ENCODE measurements around the gene SSH2. TPM values are rescaled to one million over a fixed set of nuclear protein-coding genes. Genes with fewer than 3 reads are reported as not detected.

SSH2 gene
- polyA plus RNA-seq, 1 of the 3 experiments (the other 2 are of a cell fraction) = 8.8 TPM

DNA sequence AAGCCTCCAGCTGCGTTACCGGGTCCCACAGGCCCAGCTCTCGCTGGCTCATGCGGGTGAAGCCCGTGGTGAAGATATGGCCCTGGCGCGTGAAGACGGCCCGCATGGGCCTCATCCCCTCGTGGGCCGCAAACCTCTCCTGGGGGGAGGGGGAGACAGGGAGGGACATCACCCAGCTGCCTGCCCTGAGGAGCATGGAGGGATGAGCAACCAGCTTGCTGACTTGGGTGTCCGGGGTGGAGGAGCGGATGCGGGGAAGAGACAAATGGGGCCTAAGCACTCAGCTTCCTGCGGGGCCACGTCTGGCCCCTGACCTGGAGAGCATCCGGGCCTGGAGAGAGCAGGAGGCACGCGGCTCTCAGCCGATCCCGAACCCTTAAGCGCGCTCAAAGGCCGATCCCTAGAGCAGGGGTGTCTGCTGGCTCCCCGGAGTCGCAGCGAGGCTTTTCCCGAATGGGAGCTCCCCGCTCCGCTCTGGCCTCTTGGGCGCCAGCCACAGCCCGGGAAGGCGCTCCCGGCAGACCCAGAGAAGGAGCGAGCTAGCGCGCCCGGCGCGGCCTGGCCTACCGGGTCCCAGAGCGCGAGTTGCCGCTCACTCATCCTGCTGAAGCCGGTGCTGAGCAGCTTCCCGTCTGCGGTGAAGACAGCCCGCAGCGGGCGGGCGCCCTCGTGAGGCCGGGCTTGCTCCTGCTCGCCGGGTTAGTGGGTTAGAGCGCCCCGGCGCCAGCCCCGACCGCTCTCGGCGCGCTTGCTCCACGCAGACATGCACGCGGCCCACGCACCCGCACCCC, 312.4 kb downstream of the SSH2 start:
- H3K9me3 ChIP-seq = no peaks in the 10 kb centered on the region
- 89% methylated on average over 43 of the region's 68 CpGs for WGBS (ENCODE audit: low lambda C conversion rate)
- H2AFZ ChIP-seq (ENCODE audit: low read depth) = no peak overlapping the region
- H3K27ac ChIP-seq (ENCODE audit: low read depth in 2 of 2, low read length in 1 of 2) = no peak overlapping the region; a peak in 1 of 4 replicates
- no peaks in the 10 kb centered on the region for H4K20me1 ChIP-seq (ENCODE audit: insufficient read depth)
- DNase-seq = no peak
- H3K4me1 ChIP-seq (ENCODE audit: control insufficient read depth in 1 of 2, insufficient read depth in 2 of 2, low read depth in 1 of 2, low read length in 1 of 2) = peaks cover 20 to 44% of the 10 kb centered on the region in 2 experiments; a peak in 3 of 4 replicates
- H3K4me2 ChIP-seq = no peak overlapping the region
- no peaks in the 10 kb centered on the region for H3K27me3 ChIP-seq (ENCODE audit: insufficient read depth)
- H3K79me2 ChIP-seq (ENCODE audit: insufficient read depth) = no peaks in the 10 kb centered on the region
- H3K36me3 ChIP-seq (replicated peaks in 1 of 2; ENCODE audit: control insufficient read depth in 1 of 2, insufficient read depth in 2 of 2, low read length in 1 of 2) = peaks cover 0 to 16% of the 10 kb centered on the region in 2 experiments
- TF ChIP-seq, protein P1, sequence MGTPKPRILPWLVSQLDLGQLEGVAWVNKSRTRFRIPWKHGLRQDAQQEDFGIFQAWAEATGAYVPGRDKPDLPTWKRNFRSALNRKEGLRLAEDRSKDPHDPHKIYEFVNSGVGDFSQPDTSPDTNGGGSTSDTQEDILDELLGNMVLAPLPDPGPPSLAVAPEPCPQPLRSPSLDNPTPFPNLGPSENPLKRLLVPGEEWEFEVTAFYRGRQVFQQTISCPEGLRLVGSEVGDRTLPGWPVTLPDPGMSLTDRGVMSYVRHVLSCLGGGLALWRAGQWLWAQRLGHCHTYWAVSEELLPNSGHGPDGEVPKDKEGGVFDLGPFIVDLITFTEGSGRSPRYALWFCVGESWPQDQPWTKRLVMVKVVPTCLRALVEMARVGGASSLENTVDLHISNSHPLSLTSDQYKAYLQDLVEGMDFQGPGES (IDR thresholded peaks at IDR 0.05; ENCODE audit: low read depth, low read length) = no peak
- TF ChIP-seq TCF12 (IDR thresholded peaks at IDR 0.05) (no peak), NRF1 (IDR thresholded peaks at IDR 0.05; ENCODE audit: low read depth, low read length) (no peak), RXRA (IDR thresholded peaks at IDR 0.05; ENCODE audit: borderline replicate concordance, low read depth) (no peak), JUND (IDR thresholded peaks at IDR 0.05) (no peak), TEAD4 (IDR thresholded peaks at IDR 0.05; ENCODE audit: borderline replicate concordance, insufficient read depth) (no peak), YY1 (IDR thresholded peaks at IDR 0.05; ENCODE audit: low read depth) (no peak), MXI1 (IDR thresholded peaks at IDR 0.05; ENCODE audit: low read depth, low read length) (no peak), RAD21 (IDR thresholded peaks at IDR 0.05; ENCODE audit: low read length) (no peak), GATA2 (CRISPR knock-in tag; IDR thresholded peaks at IDR 0.05) (no peak), POLR2AphosphoS5 (IDR thresholded peaks at IDR 0.05; ENCODE audit: low read depth, low read length) (no peak), EZH2phosphoT487 (IDR thresholded peaks at IDR 0.05; ENCODE audit: borderline replicate concordance, low read depth) (no peak), NFIC (IDR thresholded peaks at IDR 0.05; ENCODE audit: borderline replicate concordance) (no peak), CHD2 (IDR thresholded peaks at IDR 0.05; ENCODE audit: low read length, partially characterized antibody) (no peak)
- TF ChIP-seq, protein P2, sequence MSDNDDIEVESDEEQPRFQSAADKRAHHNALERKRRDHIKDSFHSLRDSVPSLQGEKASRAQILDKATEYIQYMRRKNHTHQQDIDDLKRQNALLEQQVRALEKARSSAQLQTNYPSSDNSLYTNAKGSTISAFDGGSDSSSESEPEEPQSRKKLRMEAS (IDR thresholded peaks at IDR 0.05; ENCODE audit: low read depth) = no peak
- TF ChIP-seq, protein P3, sequence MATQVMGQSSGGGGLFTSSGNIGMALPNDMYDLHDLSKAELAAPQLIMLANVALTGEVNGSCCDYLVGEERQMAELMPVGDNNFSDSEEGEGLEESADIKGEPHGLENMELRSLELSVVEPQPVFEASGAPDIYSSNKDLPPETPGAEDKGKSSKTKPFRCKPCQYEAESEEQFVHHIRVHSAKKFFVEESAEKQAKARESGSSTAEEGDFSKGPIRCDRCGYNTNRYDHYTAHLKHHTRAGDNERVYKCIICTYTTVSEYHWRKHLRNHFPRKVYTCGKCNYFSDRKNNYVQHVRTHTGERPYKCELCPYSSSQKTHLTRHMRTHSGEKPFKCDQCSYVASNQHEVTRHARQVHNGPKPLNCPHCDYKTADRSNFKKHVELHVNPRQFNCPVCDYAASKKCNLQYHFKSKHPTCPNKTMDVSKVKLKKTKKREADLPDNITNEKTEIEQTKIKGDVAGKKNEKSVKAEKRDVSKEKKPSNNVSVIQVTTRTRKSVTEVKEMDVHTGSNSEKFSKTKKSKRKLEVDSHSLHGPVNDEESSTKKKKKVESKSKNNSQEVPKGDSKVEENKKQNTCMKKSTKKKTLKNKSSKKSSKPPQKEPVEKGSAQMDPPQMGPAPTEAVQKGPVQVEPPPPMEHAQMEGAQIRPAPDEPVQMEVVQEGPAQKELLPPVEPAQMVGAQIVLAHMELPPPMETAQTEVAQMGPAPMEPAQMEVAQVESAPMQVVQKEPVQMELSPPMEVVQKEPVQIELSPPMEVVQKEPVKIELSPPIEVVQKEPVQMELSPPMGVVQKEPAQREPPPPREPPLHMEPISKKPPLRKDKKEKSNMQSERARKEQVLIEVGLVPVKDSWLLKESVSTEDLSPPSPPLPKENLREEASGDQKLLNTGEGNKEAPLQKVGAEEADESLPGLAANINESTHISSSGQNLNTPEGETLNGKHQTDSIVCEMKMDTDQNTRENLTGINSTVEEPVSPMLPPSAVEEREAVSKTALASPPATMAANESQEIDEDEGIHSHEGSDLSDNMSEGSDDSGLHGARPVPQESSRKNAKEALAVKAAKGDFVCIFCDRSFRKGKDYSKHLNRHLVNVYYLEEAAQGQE (IDR thresholded peaks at IDR 0.05; ENCODE audit: low read depth, low read length) = no peak
- TF ChIP-seq, protein P4, sequence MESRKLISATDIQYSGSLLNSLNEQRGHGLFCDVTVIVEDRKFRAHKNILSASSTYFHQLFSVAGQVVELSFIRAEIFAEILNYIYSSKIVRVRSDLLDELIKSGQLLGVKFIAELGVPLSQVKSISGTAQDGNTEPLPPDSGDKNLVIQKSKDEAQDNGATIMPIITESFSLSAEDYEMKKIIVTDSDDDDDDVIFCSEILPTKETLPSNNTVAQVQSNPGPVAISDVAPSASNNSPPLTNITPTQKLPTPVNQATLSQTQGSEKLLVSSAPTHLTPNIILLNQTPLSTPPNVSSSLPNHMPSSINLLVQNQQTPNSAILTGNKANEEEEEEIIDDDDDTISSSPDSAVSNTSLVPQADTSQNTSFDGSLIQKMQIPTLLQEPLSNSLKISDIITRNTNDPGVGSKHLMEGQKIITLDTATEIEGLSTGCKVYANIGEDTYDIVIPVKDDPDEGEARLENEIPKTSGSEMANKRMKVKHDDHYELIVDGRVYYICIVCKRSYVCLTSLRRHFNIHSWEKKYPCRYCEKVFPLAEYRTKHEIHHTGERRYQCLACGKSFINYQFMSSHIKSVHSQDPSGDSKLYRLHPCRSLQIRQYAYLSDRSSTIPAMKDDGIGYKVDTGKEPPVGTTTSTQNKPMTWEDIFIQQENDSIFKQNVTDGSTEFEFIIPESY (IDR thresholded peaks at IDR 0.05; ENCODE audit: borderline replicate concordance, low read depth) = no peak
- TF ChIP-seq, protein P5, sequence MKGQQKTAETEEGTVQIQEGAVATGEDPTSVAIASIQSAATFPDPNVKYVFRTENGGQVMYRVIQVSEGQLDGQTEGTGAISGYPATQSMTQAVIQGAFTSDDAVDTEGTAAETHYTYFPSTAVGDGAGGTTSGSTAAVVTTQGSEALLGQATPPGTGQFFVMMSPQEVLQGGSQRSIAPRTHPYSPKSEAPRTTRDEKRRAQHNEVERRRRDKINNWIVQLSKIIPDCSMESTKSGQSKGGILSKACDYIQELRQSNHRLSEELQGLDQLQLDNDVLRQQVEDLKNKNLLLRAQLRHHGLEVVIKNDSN (IDR thresholded peaks at IDR 0.05; ENCODE audit: borderline replicate concordance, low read depth) = no peak
- CTCF ChIA-PET = interaction anchor here (0.9 to 2.5 kb wide), 19 partner anchors 9 to 476 kb away, joined by 3 to 11 read pairs (median 5); no protein-coding TSS in a partner anchor
- H3K9me2 ChIP-seq = no peaks in the 10 kb centered on the region
- no peaks in the 10 kb centered on the region for H3F3A ChIP-seq (replicated peaks; ENCODE audit: insufficient read depth)
- no peak overlapping the region for H3K9ac ChIP-seq
- H3K4me3 ChIP-seq (ENCODE audit: low read depth in 2 of 2, low read length in 1 of 2) = no peak overlapping the region; a peak in 1 of 4 replicates
- POLR2A ChIA-PET = interaction anchor here (0.8 to 1.3 kb wide), 3 partner anchors 12 to 314 kb away, joined by 3 read pairs; no protein-coding TSS in a partner anchor

Data from SK-N-SH (cell line).